Osteoblast (primary cell): ENCODE measurements around the gene MAFB. TPM values are rescaled to one million over a fixed set of nuclear protein-coding genes. Genes with fewer than 3 reads are reported as not detected.

Source experiments
- DNase-seq: peaks from one replicate; pipeline ENCODE4 v3.0.0; 2011; ENCODE audit warnings: low spot score, mixed read lengths; ENCODE audit not compliant: insufficient read length; ENCODE audit errors: missing footprints
- H2AFZ ChIP-seq: 2 replicates; pipeline ENCODE4 v1.6.0; 2011; ENCODE audit warnings: mild to moderate bottlenecking, low read length
- H3K27ac ChIP-seq: 2 replicates; pipeline ENCODE4 v1.5.1; 2011; ENCODE audit warnings: mild to moderate bottlenecking, low read depth, low read length, moderate library complexity
- H3K27me3 ChIP-seq: 2 replicates; pipeline ENCODE4 v1.6.0; 2012; ENCODE audit warnings: mild to moderate bottlenecking, control low read depth, inconsistent platforms, low read length, moderate library complexity; ENCODE audit not compliant: insufficient read depth
- H3K36me3 ChIP-seq: 2 replicates; pipeline ENCODE4 v1.5.1; 2011; ENCODE audit warnings: mild to moderate bottlenecking, low read length, control low read depth, moderate library complexity; ENCODE audit not compliant: insufficient read depth
- H3K4me1 ChIP-seq: 2 replicates; pipeline ENCODE4 v1.5.1; 2011; ENCODE audit warnings: mild to moderate bottlenecking, low read length, control low read depth, moderate library complexity; ENCODE audit not compliant: insufficient read depth
- H3K4me2 ChIP-seq: 2 replicates; pipeline ENCODE4 v1.6.0; 2011; ENCODE audit warnings: mild to moderate bottlenecking, low read length; ENCODE audit not compliant: insufficient read depth
- H3K4me3 ChIP-seq: fragments of 200-600 bp; sonication (generic); 3 replicates; pipeline ENCODE4 v1.5.1; 2012; ENCODE audit warnings: mild to moderate bottlenecking, low read length, inconsistent platforms; ENCODE audit not compliant: insufficient read depth
- H3K79me2 ChIP-seq: 2 replicates; pipeline ENCODE4 v1.6.0; 2012; ENCODE audit warnings: mild to moderate bottlenecking, low read length, control low read depth, inconsistent platforms; ENCODE audit not compliant: insufficient read depth
- H3K9me3 ChIP-seq: 2 replicates; pipeline ENCODE4 v1.5.1; 2011; ENCODE audit warnings: low read depth, low read length, control low read depth
- H4K20me1 ChIP-seq: 2 replicates; pipeline ENCODE4 v1.6.0; 2012; ENCODE audit warnings: mild to moderate bottlenecking, low read length, control low read depth; ENCODE audit not compliant: insufficient read depth
- total RNA-seq: library from RNA; depleted of rRNA; stranded (reverse); fragments of >200 nt; gene quantifications from 2 replicates; pipeline ENCODE4 v1.2.3, GENCODE V29; 2012
- TF ChIP-seq, protein P1 (sequence below): IDR thresholded peaks from 2 replicates; pipeline ENCODE4 v1.5.1; 2011; ENCODE audit warnings: mild to moderate bottlenecking, low read depth, low read length, moderate library complexity; ENCODE audit errors: extremely low read depth

MAFB gene
- total RNA-seq, 1 donor, result 12.7 TPM

DNA sequence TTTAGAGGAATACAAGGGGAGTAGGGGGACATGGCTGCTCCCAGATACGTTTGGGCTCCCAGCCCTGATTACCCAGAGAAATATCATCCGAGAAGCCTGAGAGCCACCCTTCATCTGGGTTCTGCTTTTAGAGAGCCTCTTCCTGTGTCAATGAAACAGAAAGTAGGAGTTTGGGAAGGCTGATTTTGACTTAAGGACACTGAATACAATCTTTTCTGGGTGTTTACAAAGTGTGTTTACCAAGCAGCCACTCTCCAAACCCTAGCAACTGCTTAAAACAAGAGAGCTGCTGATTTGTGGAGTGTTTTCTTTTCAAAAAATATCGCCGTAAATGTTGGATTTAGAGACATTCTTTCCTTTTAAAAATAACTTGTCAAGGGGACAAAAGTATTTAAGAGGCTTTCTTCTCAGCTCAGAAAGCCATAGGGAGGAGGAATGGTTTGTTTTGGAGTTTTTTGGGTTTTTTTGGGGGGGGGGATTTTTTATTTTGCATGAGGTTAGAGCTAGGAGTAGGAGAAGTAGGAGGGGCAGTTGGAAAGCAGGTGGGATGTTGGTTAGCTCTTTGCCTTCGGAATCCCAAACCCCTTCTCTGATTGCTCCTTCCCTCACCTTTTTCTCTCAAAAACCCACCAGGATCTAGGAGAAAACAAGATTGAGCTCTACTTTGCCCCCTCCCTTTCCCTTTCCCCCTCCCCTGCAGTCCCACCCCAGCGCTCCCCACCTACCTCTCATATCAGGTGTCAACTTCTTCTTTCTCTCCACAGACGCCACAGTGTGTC is 12.4 kb downstream of the MAFB start:
- Histone ChIP-seq H3K79me2 (no peaks in the 10 kb centered on the region), H4K20me1 (no peaks in the 10 kb centered on the region), H3K36me3 (no peaks in the 10 kb centered on the region), H3K9me3 (no peaks in the 10 kb centered on the region), H3K4me1 (no peaks in the 10 kb centered on the region), H2AFZ (peak overlapping the region; percentile 56), H3K4me2 (peak overlapping the region; percentile 58), H3K4me3 (peak overlapping the region; percentile 45), H3K27ac (no peak overlapping the region), H3K27me3 (peaks cover 25% of the 10 kb centered on the region)
- TF ChIP-seq, protein P1, sequence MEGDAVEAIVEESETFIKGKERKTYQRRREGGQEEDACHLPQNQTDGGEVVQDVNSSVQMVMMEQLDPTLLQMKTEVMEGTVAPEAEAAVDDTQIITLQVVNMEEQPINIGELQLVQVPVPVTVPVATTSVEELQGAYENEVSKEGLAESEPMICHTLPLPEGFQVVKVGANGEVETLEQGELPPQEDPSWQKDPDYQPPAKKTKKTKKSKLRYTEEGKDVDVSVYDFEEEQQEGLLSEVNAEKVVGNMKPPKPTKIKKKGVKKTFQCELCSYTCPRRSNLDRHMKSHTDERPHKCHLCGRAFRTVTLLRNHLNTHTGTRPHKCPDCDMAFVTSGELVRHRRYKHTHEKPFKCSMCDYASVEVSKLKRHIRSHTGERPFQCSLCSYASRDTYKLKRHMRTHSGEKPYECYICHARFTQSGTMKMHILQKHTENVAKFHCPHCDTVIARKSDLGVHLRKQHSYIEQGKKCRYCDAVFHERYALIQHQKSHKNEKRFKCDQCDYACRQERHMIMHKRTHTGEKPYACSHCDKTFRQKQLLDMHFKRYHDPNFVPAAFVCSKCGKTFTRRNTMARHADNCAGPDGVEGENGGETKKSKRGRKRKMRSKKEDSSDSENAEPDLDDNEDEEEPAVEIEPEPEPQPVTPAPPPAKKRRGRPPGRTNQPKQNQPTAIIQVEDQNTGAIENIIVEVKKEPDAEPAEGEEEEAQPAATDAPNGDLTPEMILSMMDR, result no peak
- no peak for DNase-seq

DNA sequence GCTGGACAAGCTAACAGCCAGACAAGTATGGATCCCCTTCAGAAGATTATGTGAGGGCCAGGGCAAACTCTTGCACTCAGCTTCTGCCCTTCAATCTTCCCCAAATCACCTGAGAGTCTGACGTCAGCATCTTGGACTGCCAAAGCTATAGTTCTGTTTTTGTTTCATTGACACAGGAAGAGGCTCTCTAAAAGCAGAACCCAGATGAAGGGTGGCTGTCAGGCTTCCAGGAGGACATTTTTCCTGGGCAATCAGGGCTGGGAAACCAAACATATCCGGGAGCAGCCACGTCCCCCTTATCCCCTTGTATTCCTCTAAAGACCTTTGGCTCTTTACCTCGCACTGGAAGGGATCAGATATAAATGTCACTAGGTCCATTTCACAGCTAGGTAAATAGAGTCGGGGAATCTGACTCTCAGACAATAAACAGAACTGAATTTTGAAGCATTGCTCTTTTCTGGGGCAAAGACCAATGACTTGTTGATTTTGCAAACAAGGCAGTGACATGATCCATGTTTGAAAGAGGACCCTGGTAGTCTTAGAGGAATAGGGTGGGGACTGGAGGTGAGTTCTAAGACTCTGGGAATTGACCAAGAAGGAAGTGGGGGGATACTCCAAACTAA is 13.3 kb downstream of the MAFB start:
- Histone ChIP-seq H3K4me2 (no peak overlapping the region), H3K79me2 (no peaks in the 10 kb centered on the region), H4K20me1 (no peaks in the 10 kb centered on the region), H3K4me1 (no peaks in the 10 kb centered on the region), H3K27ac (no peak overlapping the region), H3K27me3 (peaks cover 22% of the 10 kb centered on the region), H2AFZ (no peak overlapping the region), H3K36me3 (no peaks in the 10 kb centered on the region), H3K4me3 (no peak overlapping the region), H3K9me3 (no peaks in the 10 kb centered on the region)
- TF ChIP-seq, protein P1, result no peak
- no peak for DNase-seq

DNA sequence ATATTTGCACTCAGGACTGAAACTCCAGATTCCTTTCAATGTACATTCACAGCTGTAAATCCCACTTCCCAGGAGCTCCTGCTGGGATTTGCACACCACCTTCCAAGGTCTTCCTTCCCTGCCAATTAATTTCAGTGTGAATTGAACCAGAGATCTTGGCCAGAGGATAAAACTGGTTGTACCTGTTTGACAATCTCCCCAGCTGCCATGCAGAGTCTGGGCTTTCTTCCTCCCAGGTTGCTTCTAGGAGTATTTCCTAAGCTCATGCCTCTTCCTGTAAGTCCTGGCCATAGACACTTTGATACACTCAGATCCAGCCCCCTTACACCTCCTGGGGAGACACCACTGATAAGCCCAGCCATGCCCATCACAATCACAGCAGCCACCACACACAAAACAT is 15.6 kb downstream of the MAFB start:
- Histone ChIP-seq H3K79me2 (no peaks in the 10 kb centered on the region), H3K9me3 (no peaks in the 10 kb centered on the region), H3K27me3 (peaks cover 19% of the 10 kb centered on the region), H3K27ac (no peak overlapping the region), H3K4me3 (no peak overlapping the region), H3K4me2 (no peak overlapping the region), H3K4me1 (no peaks in the 10 kb centered on the region), H2AFZ (no peak overlapping the region), H4K20me1 (no peaks in the 10 kb centered on the region), H3K36me3 (no peaks in the 10 kb centered on the region)
- TF ChIP-seq, protein P1, result no peak
- no peak for DNase-seq

DNA sequence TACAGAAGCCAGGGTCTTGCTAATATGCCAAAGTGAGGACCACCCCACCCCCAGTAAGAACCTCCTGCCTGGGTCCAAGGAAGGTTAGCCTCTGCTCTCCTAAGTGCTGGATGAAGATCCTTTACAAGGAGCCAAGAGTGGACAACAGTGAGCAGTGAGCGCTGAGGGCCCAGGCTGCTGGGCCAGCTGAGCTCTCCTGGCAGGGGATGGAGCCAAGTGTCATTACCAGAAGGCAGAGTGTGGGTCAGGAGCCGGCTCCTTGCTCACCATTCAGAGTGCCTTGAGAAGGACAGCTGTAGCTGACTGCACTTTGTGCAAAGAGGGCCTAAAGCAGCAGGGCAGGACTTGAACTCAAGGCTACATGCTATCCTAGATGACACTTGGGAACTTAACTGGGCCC is 16.9 kb downstream of the MAFB start:
- Histone ChIP-seq H3K4me1 (no peaks in the 10 kb centered on the region), H3K27ac (no peak overlapping the region), H3K4me3 (no peak overlapping the region), H2AFZ (no peak overlapping the region), H3K9me3 (no peaks in the 10 kb centered on the region), H3K36me3 (no peaks in the 10 kb centered on the region), H4K20me1 (no peaks in the 10 kb centered on the region), H3K4me2 (no peak overlapping the region), H3K27me3 (peaks cover 19% of the 10 kb centered on the region), H3K79me2 (no peaks in the 10 kb centered on the region)
- DNase-seq, result no peak
- TF ChIP-seq, protein P1, result no peak
